H1 (cell line): Measurements from ENCODE around the gene UBASH3B. TPM values are rescaled to one million over a fixed set of nuclear protein-coding genes. Genes with fewer than 3 reads are reported as not detected.

ENCODE experiments used
- ASH2L ChIP-seq: fragments of 200-600, 300-600 bp; sonication (generic); IDR thresholded peaks from one replicate; pipeline ENCODE4 v1.7.1; 2017; ENCODE audit warnings: low read length
- BRCA1 ChIP-seq: IDR thresholded peaks from 2 replicates; pipeline ENCODE4 v1.6.1; 2012; ENCODE audit warnings: low read depth, low read length, improper control_type of control experiment
- RNF2 ChIP-seq: fragments of 200-900, 300-1000 bp; sonication (generic); IDR thresholded peaks from 2 replicates; pipeline ENCODE4 v1.7.1; 2016; ENCODE audit warnings: borderline replicate concordance, low read depth, mild to moderate bottlenecking, antibody characterized with exemption, low read length; ENCODE audit not compliant: poor library complexity, severe bottlenecking; ENCODE audit errors: missing control alignments
- polyA plus RNA-seq, 7 experiments: library from polyadenylated mRNA; depleted of rRNA in 3 of 7; stranded (reverse) in 5 of 7; unstranded in 2 of 7; fragments of >200 nt in 5 of 7; fragments of 200-250 nt in 2 of 7; gene quantifications; 1 replicate in 5 of 7; 2 replicates in 1 of 7; 4 replicates in 1 of 7; pipeline versions ENCODE4 v1.2.1 to v1.2.3, GENCODE V29; 2011 to 2013; ENCODE audit warnings: missing spikeins in 2 of 7, mixed read lengths in 2 of 7
- total RNA-seq: library from RNA; stranded (reverse); fragmentation: NEBNext Ultra II Directional; extraction: Animal tissue kit (Norgen Biotek cat#: 25700); gene quantifications from 2 replicates; pipeline ENCODE4 v1.2.1, GENCODE V29; 2021

The UBASH3B gene
- total and polyA plus RNA-seq, 2 of the 8 experiments (the other 6 are each of a cell fraction or from before 2014, with no cell fraction given) = 7.5 to 9.5 TPM

GRCh38 chr11:122628810-122629555 lies 26.5 kb upstream of the UBASH3B start (continued):
- TF ChIP-seq RNF2 (no peak), ASH2L (no peak), BRCA1 (no peak)
